Stimulated activated CD8-positive, alpha-beta memory T cell treated with anti-CD3 and anti-CD28 coated beads, Interleukin-2, amount 100 ng/mL, for 1 hour (primary cell): ENCODE measurements around the gene PIK3R6.
"Not testable (repeated sequence)": the region's sequence is repeated elsewhere in the genome, so short reads cannot be mapped to it uniquely, and the experiment has no call there.

Experiments
- DNase-seq, 2 donors: peaks; one replicate each; pipeline ENCODE4 v3.0.0-alpha.2; 2020; ENCODE audit warnings: low read depth in 2 of 2

Gene PIK3R6

GRCh38 chr17:8828517-8828875 is 39.0 kb downstream of the PIK3R6 start:
- DNase-seq = no peak

GRCh38 chr17:8826808-8827435 is 40.6 kb downstream of the PIK3R6 start:
- no peak for DNase-seq

GRCh38 chr17:8825802-8826201 is 41.7 kb downstream of the PIK3R6 start:
- no peak for DNase-seq

GRCh38 chr17:8823279-8823678 is 44.2 kb downstream of the PIK3R6 start:
- DNase-seq = no peak

- DNase-seq = no peak
These were observed 45.0 kb downstream of the PIK3R6 start for GRCh38 chr17:8822401-8823035.

- no peak for DNase-seq
These were observed 45.9 kb downstream of the PIK3R6 start for GRCh38 chr17:8821446-8822105.

- DNase-seq = no peak
These were observed 47.0 kb downstream of the PIK3R6 start for GRCh38 chr17:8820311-8821010.

- DNase-seq = no peak
These were observed 48.7 kb downstream of the PIK3R6 start for GRCh38 chr17:8818654-8819330.

- DNase-seq = no peak
These were observed 49.4 kb downstream of the PIK3R6 start for GRCh38 chr17:8818047-8818446.

GRCh38 chr17:8806926-8807550 is 60.4 kb downstream of the PIK3R6 start:
- no peak for DNase-seq

- no peak for DNase-seq
These were observed 61.1 kb downstream of the PIK3R6 start for GRCh38 chr17:8806253-8806925.

- not testable (repeated sequence) for DNase-seq
These were observed 62.1 kb downstream of the PIK3R6 start for GRCh38 chr17:8805396-8805795.

- DNase-seq = no peak
These were observed 63.7 kb downstream of the PIK3R6 start for GRCh38 chr17:8803531-8804420.

GRCh38 chr17:8801135-8801840 is 66.2 kb downstream of the PIK3R6 start:
- DNase-seq = no peak

- no peak for DNase-seq
These were observed 66.8 kb downstream of the PIK3R6 start for GRCh38 chr17:8800656-8801055.

GRCh38 chr17:8799570-8800212 is 67.8 kb downstream of the PIK3R6 start:
- no peak for DNase-seq

- no peak for DNase-seq
These were observed 68.5 kb downstream of the PIK3R6 start, which contains the start of gene MFSD6L for GRCh38 chr17:8798846-8799569. MFSD6L (minus strand) TSS chr17:8799365; CDS start chr17:8799120, 245 bp downstream.
